ENCODE data around the gene TCERG1. TPM values are rescaled to one million over a fixed set of nuclear protein-coding genes. Genes with fewer than 3 reads are reported as not detected.

TCERG1 gene
- total and polyA plus RNA-seq, 9 of the 15 experiments (the other 6 are each of a cell fraction or from before 2014, with no cell fraction given), result 50.3 to 148 (median 119) TPM

DNA sequence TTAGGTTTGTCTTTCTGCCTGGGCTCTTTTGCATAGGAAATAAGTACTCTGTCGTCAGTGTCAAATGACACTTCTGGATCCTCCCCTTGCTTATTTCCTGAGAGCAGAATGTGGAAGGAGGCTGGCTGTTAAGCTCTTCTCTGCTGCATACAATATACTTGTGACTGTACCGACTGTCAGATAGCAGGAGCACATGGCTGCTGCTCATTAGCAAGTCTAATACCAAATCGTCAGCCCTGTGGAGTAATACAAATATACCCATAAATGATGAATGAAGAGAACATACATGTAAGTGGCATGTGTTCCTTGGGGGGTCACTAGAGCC, 69.0 kb downstream of the TCERG1 start, which contains the start of gene GPR151 (continued):
- TF ChIP-seq, protein P1, sequence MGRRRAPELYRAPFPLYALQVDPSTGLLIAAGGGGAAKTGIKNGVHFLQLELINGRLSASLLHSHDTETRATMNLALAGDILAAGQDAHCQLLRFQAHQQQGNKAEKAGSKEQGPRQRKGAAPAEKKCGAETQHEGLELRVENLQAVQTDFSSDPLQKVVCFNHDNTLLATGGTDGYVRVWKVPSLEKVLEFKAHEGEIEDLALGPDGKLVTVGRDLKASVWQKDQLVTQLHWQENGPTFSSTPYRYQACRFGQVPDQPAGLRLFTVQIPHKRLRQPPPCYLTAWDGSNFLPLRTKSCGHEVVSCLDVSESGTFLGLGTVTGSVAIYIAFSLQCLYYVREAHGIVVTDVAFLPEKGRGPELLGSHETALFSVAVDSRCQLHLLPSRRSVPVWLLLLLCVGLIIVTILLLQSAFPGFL (CRISPR knock-in tag; IDR thresholded peaks at IDR 0.05), result no peak
- TF ChIP-seq, protein P2, sequence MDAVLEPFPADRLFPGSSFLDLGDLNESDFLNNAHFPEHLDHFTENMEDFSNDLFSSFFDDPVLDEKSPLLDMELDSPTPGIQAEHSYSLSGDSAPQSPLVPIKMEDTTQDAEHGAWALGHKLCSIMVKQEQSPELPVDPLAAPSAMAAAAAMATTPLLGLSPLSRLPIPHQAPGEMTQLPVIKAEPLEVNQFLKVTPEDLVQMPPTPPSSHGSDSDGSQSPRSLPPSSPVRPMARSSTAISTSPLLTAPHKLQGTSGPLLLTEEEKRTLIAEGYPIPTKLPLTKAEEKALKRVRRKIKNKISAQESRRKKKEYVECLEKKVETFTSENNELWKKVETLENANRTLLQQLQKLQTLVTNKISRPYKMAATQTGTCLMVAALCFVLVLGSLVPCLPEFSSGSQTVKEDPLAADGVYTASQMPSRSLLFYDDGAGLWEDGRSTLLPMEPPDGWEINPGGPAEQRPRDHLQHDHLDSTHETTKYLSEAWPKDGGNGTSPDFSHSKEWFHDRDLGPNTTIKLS (IDR thresholded peaks at IDR 0.05; ENCODE audit: borderline replicate concordance, low read depth), result no peak

- intact Hi-C loops (cut with micrococcal nuclease), result no loop called here
- Histone ChIP-seq H3K4me3 (no peak overlapping the region), H3K36me3 (ENCODE audit: control insufficient read depth, insufficient read depth, low read length) (no peaks in the 10 kb centered on the region), H3K4me1 (replicated peaks in 1 of 2; ENCODE audit: control insufficient read depth in 2 of 2, insufficient read depth in 2 of 2, low read length in 2 of 2) (peaks cover 0 to 3% of the 10 kb centered on the region in 2 experiments; a peak in 2 of 5 replicates), H3K27me3 (ENCODE audit: control insufficient read depth in 2 of 2, insufficient read depth in 2 of 2, low read length in 2 of 2) (peaks cover 0 to 6% of the 10 kb centered on the region in 2 experiments; a peak in 2 of 5 replicates), H3K9ac (ENCODE audit: insufficient read depth in 1 of 2, low read depth in 2 of 2, low read length in 2 of 2) (no peak overlapping the region), H3K4me2 (ENCODE audit: insufficient read depth, low read length) (no peak overlapping the region), H3K79me2 (ENCODE audit: control insufficient read depth, insufficient read depth, low read length) (no peaks in the 10 kb centered on the region), H4K20me1 (replicated peaks; ENCODE audit: control insufficient read depth, insufficient read depth, low read length) (no peaks in the 10 kb centered on the region), H2AFZ (ENCODE audit: low read depth, low read length) (no peak overlapping the region), H3K27ac (ENCODE audit: extremely low read depth, low read depth, low read length) (no peak overlapping the region), H3K9me3 (replicated peaks; ENCODE audit: control insufficient read depth, insufficient read depth, low read depth, low read length) (no peaks in the 10 kb centered on the region), H3K9me1 (ENCODE audit: control insufficient read depth, insufficient read depth, low read length) (no peaks in the 10 kb centered on the region)
- no peak for TF ChIP-seq NFE2 (IDR thresholded peaks at IDR 0.05; ENCODE audit: low read depth)
- TF ChIP-seq SRF (CRISPR knock-in tag; IDR thresholded peaks at IDR 0.05), result peak in 1 of 2 experiments; percentile 79; a peak in 1 of 4 replicates
- POLR2A ChIA-PET, result interaction anchor here (1.0 kb wide), 1 partner anchor 9 kb away, joined by 3 read pairs; no protein-coding TSS in a partner anchor
- 38% methylated on average over 2 of the region's 2 CpGs for WGBS (ENCODE audit: insufficient coverage, low coverage, missing lambda C conversion rate)
- DNase-seq (ENCODE audit: extremely low read depth in 1 of 4, low spot score in 3 of 4) (no peak), ATAC-seq (no peak), FAIRE-seq (no peak)
- CTCF ChIA-PET (ENCODE audit: low intra/inter-chr PET ratio), result no interaction called here
- in situ Hi-C loops (cut with MboI), result no loop called here
- BruUV-seq (replicated peaks), result no TSS peak
Observed at GRCh38 chr5:146519554-146519953, 72.4 kb downstream of the TCERG1 start.
